Loucy (cell line): Measurements from ENCODE around the gene WNT3.

Source experiments
- H2AFZ ChIP-seq: fragments of 200-600 bp; sonication (generic); 2 replicates; pipeline ENCODE4 v1.6.0; 2016; ENCODE audit warnings: antibody characterized with exemption, mild to moderate bottlenecking, low read length, moderate library complexity
- H3F3A ChIP-seq: fragments of 200-600 bp; 2 replicates; pipeline ENCODE4 v1.6.0; 2016; ENCODE audit warnings: antibody characterized with exemption, low read depth, mild to moderate bottlenecking
- H3K27me3 ChIP-seq: fragments of 200-600 bp; sonication (generic); 2 replicates; pipeline ENCODE4 v1.6.1; 2014; ENCODE audit warnings: low read length, mild to moderate bottlenecking; ENCODE audit not compliant: insufficient read depth, poor library complexity, severe bottlenecking
- H3K36me3 ChIP-seq: fragments of 200-600 bp; sonication (generic); 2 replicates; pipeline ENCODE4 v1.6.1; 2016; ENCODE audit warnings: low read length; ENCODE audit not compliant: insufficient read depth
- H3K4me1 ChIP-seq: fragments of 200-600 bp; sonication (generic); 2 replicates; pipeline ENCODE4 v1.5.1; 2014; ENCODE audit warnings: low read length, mild to moderate bottlenecking; ENCODE audit not compliant: insufficient read depth, poor library complexity, severe bottlenecking
- H3K4me2 ChIP-seq: fragments of 200-600 bp; sonication (generic); 2 replicates; pipeline ENCODE4 v1.6.0; 2014; ENCODE audit warnings: antibody characterized with exemption, low read length, low read depth, mild to moderate bottlenecking; ENCODE audit not compliant: poor library complexity, severe bottlenecking
- H3K4me3 ChIP-seq: fragments of 200-600 bp; sonication (generic); 2 replicates; pipeline ENCODE4 v1.5.1; 2014; ENCODE audit warnings: low read length, mild to moderate bottlenecking, mixed read lengths; ENCODE audit not compliant: poor library complexity, severe bottlenecking
- H3K79me2 ChIP-seq: fragments of 200-600 bp; sonication (generic); 2 replicates; pipeline ENCODE4 v1.6.1; 2014; ENCODE audit warnings: low read length; ENCODE audit not compliant: insufficient read depth
- H3K9ac ChIP-seq: fragments of 200-600 bp; sonication (generic); 2 replicates; pipeline ENCODE4 v1.6.0; 2014; ENCODE audit warnings: mild to moderate bottlenecking, low read depth, low read length, moderate library complexity; ENCODE audit not compliant: poor library complexity, severe bottlenecking
- H3K9me2 ChIP-seq: fragments of 200-600 bp; sonication (generic); replicated peaks from 2 replicates; pipeline ENCODE4 v1.6.1; 2016; ENCODE audit warnings: low read depth, low read length, mixed read lengths
- H3K9me3 ChIP-seq: fragments of 200-600 bp; sonication (generic); 2 replicates; pipeline ENCODE4 v1.6.1; 2014; ENCODE audit warnings: mild to moderate bottlenecking, antibody characterized with exemption, low read length, low read depth; ENCODE audit not compliant: insufficient read depth
- H4K20me1 ChIP-seq: fragments of 200-600 bp; sonication (generic); 2 replicates; pipeline ENCODE4 v1.6.0; 2014; ENCODE audit warnings: antibody characterized with exemption, low read length, mild to moderate bottlenecking; ENCODE audit not compliant: insufficient read depth, poor library complexity, severe bottlenecking
- EZH2phosphoT487 ChIP-seq: fragments of 200-600 bp; IDR thresholded peaks from 2 replicates; pipeline ENCODE4 v1.6.1; 2018; ENCODE audit warnings: antibody characterized with exemption, mild to moderate bottlenecking, moderate library complexity, borderline replicate concordance
- TF ChIP-seq, protein P1 (sequence below): fragments of 200-600 bp; sonication (generic); conservative IDR thresholded peaks from 2 replicates; pipeline ENCODE4 v1.5.1; 2014; ENCODE audit warnings: mild to moderate bottlenecking, antibody characterized with exemption, low read length

The WNT3 gene

DNA sequence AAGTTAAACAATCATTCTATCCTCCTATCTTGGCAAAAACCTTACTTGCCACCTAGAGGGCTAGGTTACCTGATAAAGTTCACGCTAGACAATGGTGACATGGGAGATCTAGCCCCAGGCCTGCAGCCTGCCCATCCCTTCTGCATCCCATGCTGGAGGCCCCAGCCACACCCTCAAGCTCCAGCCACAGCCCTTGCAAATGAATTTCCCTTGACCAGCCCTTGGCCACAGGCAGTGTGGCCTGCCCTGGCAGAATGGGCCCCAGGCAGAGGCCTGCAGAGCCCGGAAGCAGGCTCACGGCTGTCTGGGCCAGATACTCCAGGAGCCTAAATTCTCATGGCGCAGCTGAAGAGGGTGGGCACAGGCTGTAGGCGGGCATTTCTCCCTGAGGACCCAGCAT, 14.9 kb downstream of the WNT3 start:
- no peaks in the 10 kb centered on the region for H4K20me1 ChIP-seq
- no peaks in the 10 kb centered on the region for H3K79me2 ChIP-seq
- no peaks in the 10 kb centered on the region for H3K4me1 ChIP-seq
- no peak for TF ChIP-seq EZH2phosphoT487
- TF ChIP-seq, protein P1, sequence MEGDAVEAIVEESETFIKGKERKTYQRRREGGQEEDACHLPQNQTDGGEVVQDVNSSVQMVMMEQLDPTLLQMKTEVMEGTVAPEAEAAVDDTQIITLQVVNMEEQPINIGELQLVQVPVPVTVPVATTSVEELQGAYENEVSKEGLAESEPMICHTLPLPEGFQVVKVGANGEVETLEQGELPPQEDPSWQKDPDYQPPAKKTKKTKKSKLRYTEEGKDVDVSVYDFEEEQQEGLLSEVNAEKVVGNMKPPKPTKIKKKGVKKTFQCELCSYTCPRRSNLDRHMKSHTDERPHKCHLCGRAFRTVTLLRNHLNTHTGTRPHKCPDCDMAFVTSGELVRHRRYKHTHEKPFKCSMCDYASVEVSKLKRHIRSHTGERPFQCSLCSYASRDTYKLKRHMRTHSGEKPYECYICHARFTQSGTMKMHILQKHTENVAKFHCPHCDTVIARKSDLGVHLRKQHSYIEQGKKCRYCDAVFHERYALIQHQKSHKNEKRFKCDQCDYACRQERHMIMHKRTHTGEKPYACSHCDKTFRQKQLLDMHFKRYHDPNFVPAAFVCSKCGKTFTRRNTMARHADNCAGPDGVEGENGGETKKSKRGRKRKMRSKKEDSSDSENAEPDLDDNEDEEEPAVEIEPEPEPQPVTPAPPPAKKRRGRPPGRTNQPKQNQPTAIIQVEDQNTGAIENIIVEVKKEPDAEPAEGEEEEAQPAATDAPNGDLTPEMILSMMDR, result no peak
- H3K4me2 ChIP-seq, result no peak overlapping the region
- H3K9me3 ChIP-seq, result no peaks in the 10 kb centered on the region
- no peak overlapping the region for H3K9ac ChIP-seq
- no peak overlapping the region for H3K4me3 ChIP-seq
- no peaks in the 10 kb centered on the region for H3K27me3 ChIP-seq
- no peaks in the 10 kb centered on the region for H3F3A ChIP-seq
- H2AFZ ChIP-seq, result no peak overlapping the region
- H3K9me2 ChIP-seq, result no peaks in the 10 kb centered on the region
- no peaks in the 10 kb centered on the region for H3K36me3 ChIP-seq

DNA sequence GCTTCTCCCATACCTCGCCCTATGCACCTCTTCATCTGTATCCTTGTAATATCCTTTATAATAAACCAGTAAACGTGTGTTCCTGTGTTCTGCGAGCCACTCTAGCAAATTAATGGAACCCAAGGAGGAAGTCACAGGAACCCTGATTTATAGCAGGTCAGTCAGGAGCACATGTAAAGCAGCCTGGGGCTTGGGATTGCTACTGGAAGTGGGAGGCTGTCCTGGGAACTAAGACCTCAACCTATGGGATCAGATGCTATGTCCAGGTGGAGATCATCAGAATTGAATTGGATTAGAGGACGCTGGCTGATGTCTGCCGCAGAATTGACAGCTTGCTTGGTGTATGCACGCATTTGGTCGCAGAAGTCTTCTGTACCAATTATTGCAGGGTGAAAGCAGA, 15.7 kb downstream of the WNT3 start:
- Histone ChIP-seq H3K9ac (no peak overlapping the region), H4K20me1 (no peaks in the 10 kb centered on the region), H3F3A (no peaks in the 10 kb centered on the region), H3K36me3 (no peaks in the 10 kb centered on the region), H3K27me3 (no peaks in the 10 kb centered on the region), H3K4me1 (no peaks in the 10 kb centered on the region), H3K4me2 (no peak overlapping the region), H3K9me3 (no peaks in the 10 kb centered on the region), H2AFZ (no peak overlapping the region), H3K9me2 (no peaks in the 10 kb centered on the region), H3K4me3 (no peak overlapping the region), H3K79me2 (no peaks in the 10 kb centered on the region)
- no peak for TF ChIP-seq EZH2phosphoT487
- TF ChIP-seq, protein P1, result no peak

- no peaks in the 10 kb centered on the region for H3K4me1 ChIP-seq
- no peak overlapping the region for H3K4me3 ChIP-seq
- H3K9me3 ChIP-seq, result no peaks in the 10 kb centered on the region
- H3F3A ChIP-seq, result no peaks in the 10 kb centered on the region
- TF ChIP-seq EZH2phosphoT487, result no peak
- TF ChIP-seq, protein P1, result no peak
- no peaks in the 10 kb centered on the region for H3K36me3 ChIP-seq
- no peaks in the 10 kb centered on the region for H3K79me2 ChIP-seq
- H2AFZ ChIP-seq, result no peak overlapping the region
- H3K9ac ChIP-seq, result no peak overlapping the region
- no peak overlapping the region for H3K4me2 ChIP-seq
- H3K27me3 ChIP-seq, result no peaks in the 10 kb centered on the region
- H3K9me2 ChIP-seq, result no peaks in the 10 kb centered on the region
- no peaks in the 10 kb centered on the region for H4K20me1 ChIP-seq
These were observed 17.9 kb downstream of the WNT3 start for GRCh38 chr17:46800573-46800972.
